Measurements from ENCODE around the gene TSPYL1.
"Not testable (repeated sequence)": the region's sequence is repeated elsewhere in the genome, so short reads cannot be mapped to it uniquely, and the experiment has no call there.

Gene TSPYL1

DNA sequence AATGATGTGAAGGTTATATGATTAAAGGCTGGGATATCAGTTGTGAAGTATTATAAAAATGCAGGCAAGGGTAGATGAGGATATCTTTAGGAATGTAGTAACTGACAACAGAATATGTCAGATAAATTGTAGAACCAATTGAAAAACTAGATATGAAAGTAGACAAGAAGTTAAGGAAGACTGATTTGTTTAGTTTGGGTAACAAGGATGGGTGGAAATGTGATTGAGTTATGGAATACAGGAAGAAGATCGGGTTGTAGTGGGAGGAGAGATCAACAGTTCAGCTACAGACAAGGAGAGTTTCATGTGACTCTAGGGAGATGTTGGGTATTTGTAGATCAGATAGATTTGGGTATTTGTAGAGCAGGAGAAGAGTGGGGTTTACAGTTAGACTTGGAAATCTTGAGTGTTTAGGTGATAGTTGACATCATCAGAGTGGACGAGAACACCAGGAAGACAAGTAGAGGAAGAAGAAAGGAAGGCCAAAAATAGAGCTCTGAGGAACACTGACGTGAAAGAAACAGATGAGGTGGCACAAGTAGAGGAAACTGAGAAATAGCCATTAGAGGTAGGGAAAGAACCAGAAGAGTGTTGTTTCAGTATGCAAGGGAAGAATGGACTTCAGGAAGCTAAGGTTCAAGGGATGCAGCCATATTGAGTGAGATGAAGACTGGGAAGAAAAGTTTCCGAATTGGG is 12.1 kb upstream of the TSPYL1 start:
- no peaks in the 10 kb centered on the region for H3K36me3 ChIP-seq (ENCODE audit: insufficient read depth, low read depth, low read length)
- H3K27me3 ChIP-seq (ENCODE audit: insufficient read depth, low read length): no peaks in the 10 kb centered on the region
- H3K4me3 ChIP-seq (ENCODE audit: low read length): no peak overlapping the region
- no peaks in the 10 kb centered on the region for H3K9me3 ChIP-seq (ENCODE audit: insufficient read depth, low read depth, low read length)
- H3K4me1 ChIP-seq (ENCODE audit: insufficient read depth, low read length): peaks cover 3% of the 10 kb centered on the region; the same call in 1 of the 2 replicates
- no peak overlapping the region for H3K27ac ChIP-seq (ENCODE audit: low read length)
- no peak overlapping the region for H3K9ac ChIP-seq (ENCODE audit: low read depth, low read length)

DNA sequence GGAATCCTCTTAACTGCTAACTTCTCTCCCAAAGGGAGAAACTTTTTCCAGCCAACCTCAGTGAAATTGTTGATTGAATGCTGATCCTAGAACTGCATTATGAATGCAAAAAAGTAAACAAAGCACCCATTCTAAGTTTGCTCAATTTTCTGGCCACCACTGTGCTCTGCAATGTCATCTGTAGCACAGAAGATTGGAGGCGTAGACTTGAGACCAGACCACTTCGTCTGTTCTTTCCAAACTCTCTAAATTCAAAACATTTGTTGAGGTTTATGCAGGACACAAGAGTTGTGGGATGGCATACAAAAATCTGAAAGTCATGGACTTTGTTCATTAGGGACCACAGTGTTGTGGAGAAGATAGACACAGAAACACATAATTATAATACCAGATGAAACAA is 11.1 kb upstream of the TSPYL1 start:
- Histone ChIP-seq H3K27me3 (ENCODE audit: insufficient read depth, low read length) (no peaks in the 10 kb centered on the region), H3K36me3 (ENCODE audit: insufficient read depth, low read depth, low read length) (no peaks in the 10 kb centered on the region), H3K9ac (ENCODE audit: low read depth, low read length) (no peak overlapping the region), H3K27ac (ENCODE audit: low read length) (no peak overlapping the region), H3K4me3 (ENCODE audit: low read length) (no peak overlapping the region), H3K4me1 (ENCODE audit: insufficient read depth, low read length) (peaks cover 3% of the 10 kb centered on the region; the same call in 1 of the 2 replicates), H3K9me3 (ENCODE audit: insufficient read depth, low read depth, low read length) (no peaks in the 10 kb centered on the region)

DNA sequence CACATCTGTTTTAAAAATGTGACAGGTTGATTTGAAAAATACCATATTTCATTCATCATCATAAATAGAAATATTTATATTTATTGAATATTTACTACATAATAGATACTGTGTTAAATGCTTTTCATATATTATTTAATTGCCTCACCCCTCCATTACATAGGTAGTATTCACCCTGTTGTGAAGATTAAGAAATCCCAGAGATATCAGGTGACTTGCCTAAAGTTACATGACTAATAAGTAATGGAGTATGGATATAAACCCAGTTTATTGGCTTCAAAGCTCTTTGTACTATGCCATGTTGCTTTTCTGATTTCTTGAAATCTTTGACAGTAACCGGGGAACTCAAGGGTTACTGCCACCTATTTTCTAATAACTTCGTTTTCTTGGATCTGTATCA is 10.1 kb upstream of the TSPYL1 start:
- Histone ChIP-seq H3K4me3 (ENCODE audit: low read length) (no peak overlapping the region), H3K36me3 (ENCODE audit: insufficient read depth, low read depth, low read length) (no peaks in the 10 kb centered on the region), H3K27me3 (ENCODE audit: insufficient read depth, low read length) (no peaks in the 10 kb centered on the region), H3K27ac (ENCODE audit: low read length) (no peak overlapping the region), H3K4me1 (ENCODE audit: insufficient read depth, low read length) (peaks cover 3% of the 10 kb centered on the region; the same call in 1 of the 2 replicates), H3K9ac (ENCODE audit: low read depth, low read length) (no peak overlapping the region), H3K9me3 (ENCODE audit: insufficient read depth, low read depth, low read length) (no peaks in the 10 kb centered on the region)

DNA sequence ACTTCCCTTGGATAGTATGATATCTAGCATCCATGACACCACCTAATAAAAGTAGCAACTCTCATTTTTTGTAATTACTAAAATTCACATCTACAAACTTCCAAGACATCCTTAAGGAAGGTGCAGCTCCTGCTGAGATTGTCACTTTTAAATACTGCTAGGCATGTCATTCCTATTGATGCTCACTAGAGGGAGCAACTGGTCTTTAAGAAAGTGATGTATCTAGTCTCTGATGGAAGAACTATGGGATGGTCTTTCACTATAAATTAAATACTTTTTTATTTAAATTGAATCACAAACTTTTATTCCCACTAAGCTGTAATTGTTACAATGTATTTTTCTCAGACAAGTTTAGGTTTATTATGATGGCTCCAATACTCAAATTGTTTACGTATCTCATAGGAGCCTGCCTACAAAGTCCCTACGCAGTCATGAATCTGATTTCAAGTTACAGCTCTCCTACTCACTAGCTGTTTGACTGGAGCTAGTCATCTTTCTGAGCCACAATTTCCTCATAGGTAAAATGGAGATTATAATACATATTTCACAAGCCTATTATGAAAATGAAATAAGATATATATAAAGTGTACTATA is 8.1 kb upstream of the TSPYL1 start:
- no peaks in the 10 kb centered on the region for H3K9me3 ChIP-seq (ENCODE audit: insufficient read depth, low read depth, low read length)
- H3K27me3 ChIP-seq (ENCODE audit: insufficient read depth, low read length): no peaks in the 10 kb centered on the region
- no peaks in the 10 kb centered on the region for H3K36me3 ChIP-seq (ENCODE audit: insufficient read depth, low read depth, low read length)
- no peak overlapping the region for H3K9ac ChIP-seq (ENCODE audit: low read depth, low read length)
- no peak overlapping the region for H3K27ac ChIP-seq (ENCODE audit: low read length)
- H3K4me1 ChIP-seq (ENCODE audit: insufficient read depth, low read length): peaks cover 3% of the 10 kb centered on the region; the same call in 1 of the 2 replicates
- no peak overlapping the region for H3K4me3 ChIP-seq (ENCODE audit: low read length)

DNA sequence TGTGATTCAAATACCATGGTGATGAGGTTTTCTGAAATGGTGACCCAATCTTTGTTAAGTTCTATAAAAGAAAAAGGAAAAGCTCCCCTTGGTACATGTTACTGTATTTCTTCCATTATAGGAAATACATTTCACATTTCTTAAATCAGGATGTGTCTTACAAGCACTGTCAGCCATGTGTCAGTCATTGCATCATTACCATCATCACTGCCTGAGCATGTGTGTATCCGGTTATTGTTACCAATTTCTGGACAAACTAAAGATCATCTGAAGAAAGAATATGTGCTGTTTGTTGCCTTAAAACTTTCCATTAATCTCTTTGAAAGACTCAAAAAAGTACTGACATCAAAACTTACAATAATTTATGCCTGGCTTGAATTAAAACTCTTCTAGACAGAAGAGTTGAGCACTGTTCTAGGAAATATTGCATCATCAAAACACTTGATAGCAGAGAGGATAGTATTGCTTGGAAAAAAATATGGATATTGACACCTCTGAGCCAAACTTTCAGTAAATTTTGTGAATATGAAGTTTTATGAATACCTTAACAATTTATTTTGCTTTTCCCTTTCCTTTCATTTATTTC is 7.1 kb upstream of the TSPYL1 start:
- Histone ChIP-seq H3K4me3 (ENCODE audit: low read length) (no peak overlapping the region), H3K4me1 (ENCODE audit: insufficient read depth, low read length) (peaks cover 3% of the 10 kb centered on the region; the same call in 1 of the 2 replicates), H3K36me3 (ENCODE audit: insufficient read depth, low read depth, low read length) (no peaks in the 10 kb centered on the region), H3K9me3 (ENCODE audit: insufficient read depth, low read depth, low read length) (no peaks in the 10 kb centered on the region), H3K27me3 (ENCODE audit: insufficient read depth, low read length) (no peaks in the 10 kb centered on the region), H3K27ac (ENCODE audit: low read length) (no peak overlapping the region), H3K9ac (ENCODE audit: low read depth, low read length) (no peak overlapping the region)

DNA sequence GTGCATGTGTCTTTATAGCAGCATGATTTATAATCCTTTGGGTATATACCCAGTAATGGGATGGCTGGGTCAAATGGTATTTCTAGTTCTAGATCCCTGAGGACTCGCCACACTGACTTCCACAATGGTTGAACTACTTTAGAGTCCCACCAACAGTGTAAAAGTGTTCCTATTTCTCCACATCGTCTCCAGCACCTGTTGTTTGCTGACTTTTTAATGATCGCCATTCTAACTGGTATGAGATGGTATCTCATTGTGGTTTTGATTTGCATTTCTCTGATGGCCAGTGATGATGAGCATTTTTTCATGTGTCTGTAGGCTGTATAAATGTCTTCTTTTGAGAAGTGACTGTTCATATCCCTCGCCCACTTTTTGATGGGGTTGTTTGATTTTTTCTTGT is 5.3 kb upstream of the TSPYL1 start:
- H3K9me3 ChIP-seq (ENCODE audit: insufficient read depth, low read depth, low read length); H3K27me3 ChIP-seq (ENCODE audit: insufficient read depth, low read length); H3K27ac ChIP-seq (ENCODE audit: low read length); H3K36me3 ChIP-seq (ENCODE audit: insufficient read depth, low read depth, low read length); H3K4me1 ChIP-seq (ENCODE audit: insufficient read depth, low read length); H3K9ac ChIP-seq (ENCODE audit: low read depth, low read length); H3K4me3 ChIP-seq (ENCODE audit: low read length): not testable (repeated sequence)

DNA sequence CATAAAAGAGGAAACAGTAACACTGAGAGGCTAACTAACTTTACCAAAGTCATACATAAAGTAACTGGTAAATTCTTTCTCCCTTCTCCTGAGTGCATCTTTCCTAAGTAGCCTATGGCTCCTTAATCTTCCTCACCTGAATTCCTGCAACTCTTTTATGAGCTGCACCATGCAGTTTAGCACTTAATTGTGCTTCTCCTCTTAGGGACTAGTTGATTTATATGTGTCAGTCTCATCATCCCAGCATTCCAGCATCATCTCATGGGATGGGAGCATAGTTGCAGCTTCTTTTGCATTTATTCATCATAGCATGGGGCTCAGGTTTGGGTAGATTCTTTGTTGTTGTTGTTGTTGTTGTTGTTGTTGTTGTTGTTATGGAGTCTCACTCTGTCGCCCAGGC is 3.5 kb upstream of the TSPYL1 start:
- peaks cover 2% of the 10 kb centered on the region; the same call in 1 of the 2 replicates for H3K36me3 ChIP-seq (ENCODE audit: insufficient read depth, low read depth, low read length)
- no peaks in the 10 kb centered on the region for H3K9me3 ChIP-seq (ENCODE audit: insufficient read depth, low read depth, low read length)
- no peaks in the 10 kb centered on the region for H3K27me3 ChIP-seq (ENCODE audit: insufficient read depth, low read length)
- H3K4me1 ChIP-seq (ENCODE audit: insufficient read depth, low read length): peaks cover 5% of the 10 kb centered on the region; the same call in 1 of the 2 replicates
- no peak overlapping the region for H3K27ac ChIP-seq (ENCODE audit: low read length)
- no peak overlapping the region for H3K9ac ChIP-seq (ENCODE audit: low read depth, low read length)
- no peak overlapping the region for H3K4me3 ChIP-seq (ENCODE audit: low read length)

DNA sequence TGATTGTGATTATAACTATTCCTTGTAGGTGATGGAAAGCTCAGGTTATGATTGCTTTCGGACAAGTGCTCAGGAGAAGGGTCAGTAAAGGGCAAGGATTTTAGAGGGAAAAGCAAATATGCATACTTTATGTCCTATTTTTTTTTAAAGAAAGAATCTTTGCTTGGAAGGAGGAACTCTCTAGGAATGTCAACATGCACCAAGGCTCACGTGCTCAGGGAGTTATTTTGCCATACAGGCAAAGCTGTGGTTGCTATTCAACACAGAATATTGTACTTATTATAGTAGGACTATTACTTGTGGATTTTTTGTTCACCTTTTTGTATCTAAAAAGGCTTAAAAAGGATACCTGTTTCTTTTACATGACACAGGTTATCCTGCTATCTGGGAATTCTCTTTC is 3.0 kb upstream of the TSPYL1 start:
- H3K4me3 ChIP-seq (ENCODE audit: low read length): no peak overlapping the region
- peaks cover 6% of the 10 kb centered on the region; the same call in 1 of the 2 replicates for H3K4me1 ChIP-seq (ENCODE audit: insufficient read depth, low read length)
- H3K27me3 ChIP-seq (ENCODE audit: insufficient read depth, low read length): no peaks in the 10 kb centered on the region
- H3K27ac ChIP-seq (ENCODE audit: low read length): no peak overlapping the region
- no peak overlapping the region for H3K9ac ChIP-seq (ENCODE audit: low read depth, low read length)
- peaks cover 6% of the 10 kb centered on the region; the same call in 1 of the 2 replicates for H3K36me3 ChIP-seq (ENCODE audit: insufficient read depth, low read depth, low read length)
- no peaks in the 10 kb centered on the region for H3K9me3 ChIP-seq (ENCODE audit: insufficient read depth, low read depth, low read length)

DNA sequence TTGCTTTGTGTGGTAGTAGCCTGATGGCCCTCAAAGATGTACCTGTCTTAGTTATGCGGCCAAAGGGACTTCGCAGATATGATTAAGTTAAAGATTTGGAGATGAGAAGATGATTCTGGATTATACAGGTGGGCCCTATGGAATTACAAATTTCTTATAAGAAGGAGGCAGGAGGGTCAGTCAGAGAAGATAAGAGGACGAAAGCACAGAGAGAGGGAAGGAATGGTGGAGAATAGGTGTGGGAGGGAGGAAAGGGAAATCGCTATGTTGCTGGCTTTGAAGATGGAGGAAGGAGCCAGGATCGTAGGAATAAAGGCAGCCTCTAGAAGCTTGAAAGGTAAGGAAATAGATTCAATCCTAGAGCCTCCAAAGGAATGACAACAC is 1.2 kb upstream of the TSPYL1 start:
- Histone ChIP-seq H3K27ac (ENCODE audit: low read length) (no peak overlapping the region), H3K27me3 (ENCODE audit: insufficient read depth, low read length) (no peaks in the 10 kb centered on the region), H3K9me3 (ENCODE audit: insufficient read depth, low read depth, low read length) (no peaks in the 10 kb centered on the region), H3K36me3 (ENCODE audit: insufficient read depth, low read depth, low read length) (peaks cover 10% of the 10 kb centered on the region; the same call in 1 of the 2 replicates), H3K9ac (ENCODE audit: low read depth, low read length) (no peak overlapping the region), H3K4me3 (ENCODE audit: low read length) (peak overlapping the region; percentile 75; the same call in 1 of the 2 replicates), H3K4me1 (ENCODE audit: insufficient read depth, low read length) (peaks cover 9% of the 10 kb centered on the region; the same call in 1 of the 2 replicates)

DNA sequence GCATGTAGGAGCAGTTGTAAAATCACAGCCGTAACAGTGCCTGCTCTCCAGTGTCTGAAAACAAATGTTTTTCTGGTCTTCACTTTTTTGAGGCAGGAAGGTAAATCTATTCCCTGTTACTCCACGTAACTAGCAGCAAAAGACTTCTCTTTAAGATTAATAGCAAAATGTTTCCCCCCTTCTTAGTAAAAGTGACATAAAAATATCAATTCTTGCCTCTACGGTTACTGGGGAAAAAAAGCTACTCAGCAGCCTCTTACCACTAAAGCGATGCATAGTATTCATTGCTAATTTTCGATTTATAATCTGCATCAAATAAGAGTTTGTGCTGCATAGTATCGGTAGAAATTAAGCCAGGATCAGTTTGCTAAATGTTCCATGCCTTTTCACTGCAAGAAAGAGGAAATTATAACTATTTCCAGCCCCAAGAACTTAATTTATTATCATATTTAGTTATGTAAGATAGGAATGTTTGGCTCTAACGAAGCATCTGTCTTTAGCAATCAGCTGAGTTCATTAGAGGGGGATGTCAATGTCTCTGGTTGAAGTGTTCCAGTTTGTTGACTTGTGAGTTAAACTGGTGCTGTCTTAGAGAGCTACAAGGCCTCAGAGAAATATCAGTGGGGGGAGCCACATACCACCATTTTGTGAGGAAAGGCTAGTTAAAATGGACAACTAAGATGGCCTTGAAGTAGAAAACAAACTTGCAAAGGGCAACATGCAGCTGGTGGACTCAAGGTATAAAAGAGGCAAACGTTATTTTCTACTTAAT is 617 bp upstream of the TSPYL1 start:
- Histone ChIP-seq H3K36me3 (ENCODE audit: insufficient read depth, low read depth, low read length) (peaks cover 10% of the 10 kb centered on the region; the same call in 1 of the 2 replicates), H3K9me3 (ENCODE audit: insufficient read depth, low read depth, low read length) (no peaks in the 10 kb centered on the region), H3K27me3 (ENCODE audit: insufficient read depth, low read length) (no peaks in the 10 kb centered on the region), H3K27ac (ENCODE audit: low read length) (no peak overlapping the region), H3K4me3 (ENCODE audit: low read length) (peak overlapping the region; percentile 75), H3K9ac (ENCODE audit: low read depth, low read length) (peak overlapping the region; percentile 85), H3K4me1 (ENCODE audit: insufficient read depth, low read length) (peaks cover 11% of the 10 kb centered on the region; the same call in 1 of the 2 replicates)

DNA sequence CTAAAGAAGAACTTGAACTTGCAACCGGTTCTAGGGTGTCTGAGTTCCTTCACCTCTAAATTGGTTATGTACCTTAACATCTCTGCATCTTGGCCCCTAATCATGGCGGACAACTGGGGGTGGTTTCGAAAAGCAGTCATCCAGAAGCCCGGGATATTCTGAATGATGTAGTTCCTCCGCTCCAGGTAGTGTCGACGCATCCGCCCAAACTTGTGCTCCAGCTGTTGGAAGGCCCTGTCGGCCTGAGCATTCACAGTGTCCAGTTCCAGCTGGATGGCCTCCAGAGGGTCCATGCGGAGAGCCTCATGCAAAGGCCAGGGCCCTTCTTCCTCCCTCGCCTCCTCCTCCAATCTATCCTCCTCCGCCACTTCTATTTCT is 887 bp downstream of the TSPYL1 start:
- peaks cover 10% of the 10 kb centered on the region; the same call in 1 of the 2 replicates for H3K36me3 ChIP-seq (ENCODE audit: insufficient read depth, low read depth, low read length)
- H3K27ac ChIP-seq (ENCODE audit: low read length): no peak overlapping the region
- H3K9ac ChIP-seq (ENCODE audit: low read depth, low read length): peak overlapping the region; percentile 85; the same call in 1 of the 2 replicates
- no peaks in the 10 kb centered on the region for H3K9me3 ChIP-seq (ENCODE audit: insufficient read depth, low read depth, low read length)
- H3K4me1 ChIP-seq (ENCODE audit: insufficient read depth, low read length): peaks cover 11% of the 10 kb centered on the region; the same call in 1 of the 2 replicates
- H3K27me3 ChIP-seq (ENCODE audit: insufficient read depth, low read length): no peaks in the 10 kb centered on the region
- H3K4me3 ChIP-seq (ENCODE audit: low read length): peak overlapping the region; percentile 75
